Psoas muscle (tissue), 8 donors: ENCODE results near the gene MPPED1. TPM values are rescaled to one million over a fixed set of nuclear protein-coding genes. Genes with fewer than 3 reads are reported as not detected.

Experiments
- ATAC-seq, 4 donors: fragments of 200-7000 bp; cut with Tn5 transposase; one replicate each; pipeline ENCODE4 v1.9.1; 2020; ENCODE audit warnings: moderate library complexity in 3 of 4, mild to moderate bottlenecking in 2 of 4
- DNase-seq, 2 donors: peaks; one replicate each; pipeline ENCODE4 v3.0.0-alpha.2; 2020
- H3K27ac ChIP-seq: fragments of 200-600 bp; one replicate; pipeline ENCODE4 v1.8.0; 2022
- H3K27me3 ChIP-seq, 3 donors: fragments of 200-600 bp in 1 of 3; one replicate each; pipeline versions ENCODE4 v1.6.1 to v1.8.0; 2013 to 2022; ENCODE audit warnings: low read length in 2 of 3, mild to moderate bottlenecking in 2 of 3, moderate library complexity in 1 of 3; ENCODE audit not compliant: insufficient read depth in 3 of 3
- H3K36me3 ChIP-seq, 2 donors: fragments of 200-600 bp in 1 of 2; one replicate each; pipeline versions ENCODE4 v1.6.1 to v1.8.0; 2013 to 2022; ENCODE audit warnings: low read depth in 1 of 2, mild to moderate bottlenecking in 1 of 2, moderate library complexity in 1 of 2; ENCODE audit not compliant: insufficient read depth in 1 of 2
- H3K4me1 ChIP-seq: fragments of 200-600 bp; one replicate; pipeline ENCODE4 v1.8.0; 2022
- H3K4me3 ChIP-seq: fragments of 200-600 bp; one replicate; pipeline ENCODE4 v1.8.0; 2022; ENCODE audit warnings: mild to moderate bottlenecking
- H3K9me3 ChIP-seq: fragments of 200-600 bp; one replicate; pipeline ENCODE4 v1.8.0; 2022
- WGBS, 3 donors: extraction: QIAGEN DNeasy Blood & Tissue Kit; methylation state at CpG; one replicate each; pipeline versions ENCODE4 v1.1.6 to v1.1.7; 2013; 5-methylcytosine and 5-hydroxymethylcytosine counted together
- intact Hi-C, 2 donors: fragments of 100-400 bp; cut with DNase I; formaldehyde crosslinking; loops; one replicate each; pipeline versions ENCODE4 v1.11.0 to v1.14.2; 2022
- polyA plus RNA-seq, 3 donors: library from polyadenylated mRNA; stranded (reverse); fragments of 200-250 nt; gene quantifications; one replicate each; pipeline ENCODE4 v1.2.3, GENCODE V29; 2013
- total RNA-seq, 4 donors: library from RNA; stranded (reverse); fragmentation: NEBNext Ultra II Directional in 2 of 4; extraction: Animal tissue kit (Norgen Biotek cat#: 25700) in 2 of 4; gene quantifications; one replicate each; pipeline versions ENCODE4 v1.2.1 to v1.2.4, GENCODE V29; 2021 to 2023
- TF ChIP-seq, protein P1 (sequence below): fragments of 200-600 bp; IDR thresholded peaks from one replicate; pipeline ENCODE4 v1.8.0; 2022; ENCODE audit warnings: antibody characterized with exemption
- donor health status: healthy with polysubstance abuse.
- donor health status: DM: no; HTN: no; CAD: no; lungs with moderate emphysema.
- donor health status: Bipolar disorder and iron deficiency.
- donor health status: healthy.
- donor health status: DM: yes; HTN: yes; CAD: no.
- donor health status: DM: no; HTN: no; CAD: no.
- donor health status: DM: no; HTN: no; CAD: no.
- donor health status: DM: yes; HTN: yes; CAD: no.

Gene MPPED1
- total and polyA plus RNA-seq, 7 donors, result 0.04 to 0.10 TPM; not detected in 5

DNA sequence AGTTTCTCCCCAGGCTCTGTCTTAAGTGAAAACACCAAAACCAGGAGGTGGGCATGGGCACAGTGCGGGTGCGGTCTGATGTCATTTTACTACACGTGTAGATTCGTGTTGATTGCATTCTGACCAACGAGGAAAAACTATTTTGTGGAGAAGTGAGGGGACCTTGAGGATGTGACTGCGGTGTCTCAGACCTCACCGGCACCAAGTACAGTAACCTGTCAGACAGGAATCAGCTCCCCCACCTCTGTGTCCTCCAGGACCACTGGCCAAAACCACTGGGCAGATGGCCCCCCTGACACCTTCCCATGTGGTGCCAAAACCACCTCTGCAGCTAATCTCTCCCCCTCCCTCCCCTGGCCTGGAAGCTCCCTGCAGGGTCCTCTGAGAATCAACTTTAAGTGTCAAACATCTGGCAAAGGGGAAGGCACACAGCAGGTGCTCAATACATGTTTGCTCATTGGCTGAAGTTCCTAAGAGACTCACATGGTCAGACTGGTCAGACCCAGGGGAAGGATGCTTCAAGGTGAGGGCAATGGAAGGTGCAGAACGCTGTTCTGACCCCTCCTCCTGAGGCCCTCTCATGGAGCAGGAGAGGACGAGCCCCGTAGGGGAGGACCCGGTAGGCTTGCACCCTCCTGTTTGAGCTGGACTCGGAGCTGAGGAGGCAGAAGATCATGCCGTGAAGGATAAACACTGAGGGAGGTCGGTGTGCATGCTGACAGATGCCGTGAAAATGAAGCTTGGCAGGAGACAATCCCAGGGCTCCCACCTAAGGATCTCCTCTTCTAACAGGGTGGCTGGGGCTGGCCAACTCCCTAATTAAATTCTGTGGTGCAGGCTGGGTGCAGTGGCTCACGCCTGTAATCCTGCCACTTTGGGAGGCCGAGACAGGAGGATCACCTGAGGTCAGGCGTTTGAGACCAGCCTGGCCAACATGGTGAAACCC, 129.9 kb downstream of the MPPED1 start:
- Histone ChIP-seq H3K36me3 (no peaks in the 10 kb centered on the region), H3K27me3 (no peaks in the 10 kb centered on the region), H3K4me1 (no peaks in the 10 kb centered on the region), H3K4me3 (no peak overlapping the region), H3K27ac (no peak overlapping the region), H3K9me3 (peaks cover 2% of the 10 kb centered on the region)
- intact Hi-C loops, result no loop called here
- ATAC-seq, result no peak
- 77 to 84% (median 81%) methylated on average over 18 of the region's 18 CpGs for WGBS, 3 donors
- TF ChIP-seq, protein P1, sequence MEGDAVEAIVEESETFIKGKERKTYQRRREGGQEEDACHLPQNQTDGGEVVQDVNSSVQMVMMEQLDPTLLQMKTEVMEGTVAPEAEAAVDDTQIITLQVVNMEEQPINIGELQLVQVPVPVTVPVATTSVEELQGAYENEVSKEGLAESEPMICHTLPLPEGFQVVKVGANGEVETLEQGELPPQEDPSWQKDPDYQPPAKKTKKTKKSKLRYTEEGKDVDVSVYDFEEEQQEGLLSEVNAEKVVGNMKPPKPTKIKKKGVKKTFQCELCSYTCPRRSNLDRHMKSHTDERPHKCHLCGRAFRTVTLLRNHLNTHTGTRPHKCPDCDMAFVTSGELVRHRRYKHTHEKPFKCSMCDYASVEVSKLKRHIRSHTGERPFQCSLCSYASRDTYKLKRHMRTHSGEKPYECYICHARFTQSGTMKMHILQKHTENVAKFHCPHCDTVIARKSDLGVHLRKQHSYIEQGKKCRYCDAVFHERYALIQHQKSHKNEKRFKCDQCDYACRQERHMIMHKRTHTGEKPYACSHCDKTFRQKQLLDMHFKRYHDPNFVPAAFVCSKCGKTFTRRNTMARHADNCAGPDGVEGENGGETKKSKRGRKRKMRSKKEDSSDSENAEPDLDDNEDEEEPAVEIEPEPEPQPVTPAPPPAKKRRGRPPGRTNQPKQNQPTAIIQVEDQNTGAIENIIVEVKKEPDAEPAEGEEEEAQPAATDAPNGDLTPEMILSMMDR, result no peak
- DNase-seq, result no peak

DNA sequence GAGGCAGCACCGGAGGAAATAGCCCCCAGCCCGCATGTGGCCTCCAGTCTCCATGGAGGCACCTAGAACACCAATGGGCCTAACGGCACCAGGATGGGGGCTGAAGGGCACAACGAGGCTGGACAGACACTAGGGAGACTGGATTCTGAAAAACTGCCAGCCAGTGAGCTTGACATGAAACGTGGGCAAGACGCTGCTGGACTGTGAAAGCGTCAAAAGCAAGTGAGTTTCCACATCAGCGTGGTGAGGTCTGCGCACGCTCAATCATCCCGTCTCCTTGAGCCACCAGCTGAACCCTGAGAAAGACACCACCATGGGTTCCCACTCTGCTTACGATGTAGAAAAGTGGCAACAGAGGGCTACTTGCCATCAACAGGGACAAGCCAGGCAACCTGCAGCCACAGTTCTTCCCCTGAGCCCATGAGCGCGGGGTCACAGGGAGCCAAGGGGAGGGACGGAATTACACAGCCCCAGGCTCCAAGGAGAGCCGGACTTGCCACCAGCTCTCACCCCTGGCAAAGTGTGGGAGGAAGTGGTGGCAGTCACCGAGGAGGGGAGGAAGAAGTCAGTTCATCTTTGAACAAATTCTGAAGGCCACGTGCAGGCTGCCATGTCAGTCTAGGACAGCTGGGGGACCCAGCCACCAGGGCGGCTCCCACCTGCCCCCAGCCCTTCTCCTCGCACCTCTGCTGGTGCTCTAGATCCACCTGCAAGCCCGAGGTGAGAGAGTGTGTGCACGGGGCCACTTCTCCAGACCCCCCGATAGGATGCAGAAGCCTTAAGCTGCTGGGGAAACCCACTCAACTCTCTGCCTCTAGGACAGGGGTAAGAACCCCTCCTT, 131.1 kb downstream of the MPPED1 start:
- no peaks in the 10 kb centered on the region for H3K36me3 ChIP-seq
- 83 to 89% (median 86%) methylated on average over 23 of the region's 23 CpGs for WGBS, 3 donors
- DNase-seq (no peak), ATAC-seq (no peak)
- H3K27me3 ChIP-seq, result no peaks in the 10 kb centered on the region
- H3K4me3 ChIP-seq, result no peak overlapping the region
- TF ChIP-seq, protein P1, result no peak
- H3K9me3 ChIP-seq, result no peaks in the 10 kb centered on the region
- no peak overlapping the region for H3K27ac ChIP-seq
- intact Hi-C loops, result no loop called here
- H3K4me1 ChIP-seq, result no peaks in the 10 kb centered on the region

GRCh38 chr22:43543522-43544288, 131.9 kb downstream of the MPPED1 start:
- no peaks in the 10 kb centered on the region for H3K4me1 ChIP-seq
- H3K27ac ChIP-seq, result no peak overlapping the region
- no peaks in the 10 kb centered on the region for H3K27me3 ChIP-seq
- H3K9me3 ChIP-seq, result no peaks in the 10 kb centered on the region
- TF ChIP-seq, protein P1, result no peak
- ATAC-seq, result no peak
- no peak for DNase-seq
- H3K36me3 ChIP-seq, result no peaks in the 10 kb centered on the region
- no peak overlapping the region for H3K4me3 ChIP-seq
- WGBS, 3 donors, result 81 to 90% (median 88%) methylated on average over 9 to 12 of the region's 12 CpGs
- intact Hi-C loops, result no loop called here

DNA sequence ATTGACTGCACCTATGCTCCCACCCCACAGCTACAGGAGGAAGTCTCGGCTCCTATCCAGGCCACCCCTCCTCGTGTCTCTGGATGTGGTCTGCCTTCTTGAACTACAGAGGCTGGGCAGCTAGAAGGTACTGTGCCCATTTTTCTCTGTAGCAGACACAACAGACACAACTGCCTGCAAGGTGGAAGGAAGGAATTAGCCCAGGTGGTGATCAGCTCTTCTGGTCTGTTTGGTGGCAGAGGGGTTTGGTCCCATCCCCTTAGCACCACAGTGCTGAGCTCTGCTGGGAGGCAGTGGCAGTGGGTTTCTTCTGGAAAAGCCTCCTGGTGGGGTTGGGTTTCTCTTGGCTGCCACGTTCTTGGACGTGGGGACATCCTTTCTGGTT, 132.5 kb downstream of the MPPED1 start:
- WGBS, 3 donors, result 66 to 71% (median 67%) methylated on average over 4 of the region's 4 CpGs
- intact Hi-C loops, result no loop called here

More for the DNA sequence above, 132.5 kb downstream of the MPPED1 start:
- Histone ChIP-seq H3K4me1 (no peaks in the 10 kb centered on the region), H3K27me3 (no peaks in the 10 kb centered on the region), H3K9me3 (no peaks in the 10 kb centered on the region), H3K36me3 (no peaks in the 10 kb centered on the region), H3K27ac (no peak overlapping the region), H3K4me3 (no peak overlapping the region)
- TF ChIP-seq, protein P1, result no peak
- ATAC-seq, result no peak
- no peak for DNase-seq
